ENCODE data around the gene PRKAG2.

PRKAG2 gene

DNA sequence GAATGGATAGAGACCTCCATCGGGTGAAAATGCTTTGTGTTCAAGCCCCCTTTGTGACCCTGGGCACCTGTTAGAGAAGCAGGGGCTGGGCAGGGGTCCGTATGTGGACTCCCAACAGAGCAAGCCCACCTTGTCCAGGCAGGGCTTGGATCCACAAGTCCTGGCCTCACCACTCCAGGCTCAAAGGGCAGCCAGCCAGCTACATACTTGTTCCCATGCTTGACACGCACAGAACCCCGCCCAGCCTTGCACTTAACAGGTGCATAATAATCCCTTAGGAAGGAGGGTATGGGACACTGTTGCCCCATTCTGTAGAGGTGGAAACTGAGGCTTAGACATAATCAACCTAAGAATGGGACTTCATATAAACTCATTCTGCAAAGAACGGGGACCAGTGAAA, 160.6 kb downstream of the PRKAG2 start:
- no peaks in the 10 kb centered on the region for H3K36me3 ChIP-seq (replicated peaks; ENCODE audit: low read depth, low read length)
- H2AFZ ChIP-seq (ENCODE audit: low read depth, low read length), result no peak overlapping the region
- H3K4me3 ChIP-seq (ENCODE audit: low read length), result no peak overlapping the region
- H3K4me1 ChIP-seq (ENCODE audit: low read length), result peaks cover 26% of the 10 kb centered on the region
- TF ChIP-seq, protein P1, sequence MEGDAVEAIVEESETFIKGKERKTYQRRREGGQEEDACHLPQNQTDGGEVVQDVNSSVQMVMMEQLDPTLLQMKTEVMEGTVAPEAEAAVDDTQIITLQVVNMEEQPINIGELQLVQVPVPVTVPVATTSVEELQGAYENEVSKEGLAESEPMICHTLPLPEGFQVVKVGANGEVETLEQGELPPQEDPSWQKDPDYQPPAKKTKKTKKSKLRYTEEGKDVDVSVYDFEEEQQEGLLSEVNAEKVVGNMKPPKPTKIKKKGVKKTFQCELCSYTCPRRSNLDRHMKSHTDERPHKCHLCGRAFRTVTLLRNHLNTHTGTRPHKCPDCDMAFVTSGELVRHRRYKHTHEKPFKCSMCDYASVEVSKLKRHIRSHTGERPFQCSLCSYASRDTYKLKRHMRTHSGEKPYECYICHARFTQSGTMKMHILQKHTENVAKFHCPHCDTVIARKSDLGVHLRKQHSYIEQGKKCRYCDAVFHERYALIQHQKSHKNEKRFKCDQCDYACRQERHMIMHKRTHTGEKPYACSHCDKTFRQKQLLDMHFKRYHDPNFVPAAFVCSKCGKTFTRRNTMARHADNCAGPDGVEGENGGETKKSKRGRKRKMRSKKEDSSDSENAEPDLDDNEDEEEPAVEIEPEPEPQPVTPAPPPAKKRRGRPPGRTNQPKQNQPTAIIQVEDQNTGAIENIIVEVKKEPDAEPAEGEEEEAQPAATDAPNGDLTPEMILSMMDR (IDR thresholded peaks at IDR 0.05; ENCODE audit: low read depth, low read length), result no peak
- TF ChIP-seq EZH2phosphoT487 (IDR thresholded peaks at IDR 0.05; ENCODE audit: low read depth), result no peak
- H3K4me2 ChIP-seq (ENCODE audit: low read length), result no peak overlapping the region; the same call in 1 of the 2 replicates
- H4K20me1 ChIP-seq (ENCODE audit: insufficient read depth, low read length), result no peaks in the 10 kb centered on the region
- no peak overlapping the region for H3K9ac ChIP-seq (ENCODE audit: low read length)
- H3K27me3 ChIP-seq (ENCODE audit: low read depth, low read length), result peaks cover 7% of the 10 kb centered on the region
- no peak overlapping the region for H3K27ac ChIP-seq (ENCODE audit: low read length)
- H3K9me3 ChIP-seq (ENCODE audit: insufficient read depth, low read length), result no peaks in the 10 kb centered on the region
- H3K79me2 ChIP-seq (ENCODE audit: low read length), result no peaks in the 10 kb centered on the region

DNA sequence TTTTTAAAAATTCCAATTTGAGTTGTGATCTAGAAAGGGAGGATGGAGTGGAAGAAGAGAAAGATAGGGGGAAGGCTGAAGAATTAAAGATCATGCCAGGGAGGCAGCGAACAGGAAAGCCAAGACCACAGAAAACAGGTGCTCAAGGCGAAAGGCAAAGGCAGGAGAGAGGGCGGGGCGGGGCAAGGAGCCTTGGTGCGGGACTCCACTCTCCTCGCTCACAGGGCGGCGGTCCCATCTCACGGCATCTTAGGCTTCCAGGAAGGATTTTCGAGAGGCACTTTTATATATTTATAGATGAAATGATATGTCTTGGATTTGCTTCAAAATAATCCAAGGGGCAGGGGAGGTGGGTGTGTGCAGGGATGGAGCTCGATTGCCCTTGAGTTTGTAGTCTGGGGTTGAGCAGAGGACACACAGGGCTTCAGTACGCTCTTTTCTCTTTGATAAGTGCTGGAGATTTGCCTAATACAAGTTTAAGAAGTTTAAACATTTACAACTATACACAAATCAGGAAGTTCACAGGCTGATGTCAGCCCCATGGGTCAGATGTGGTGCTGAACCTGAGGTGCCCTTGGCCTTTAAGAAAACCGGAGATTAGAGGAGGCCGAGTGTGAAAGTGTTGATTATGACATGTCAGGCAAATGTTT, 161.1 kb downstream of the PRKAG2 start:
- Histone ChIP-seq H3K4me3 (ENCODE audit: low read length) (no peak overlapping the region), H3K4me1 (ENCODE audit: low read length) (peaks cover 31% of the 10 kb centered on the region), H3K27ac (ENCODE audit: low read length) (no peak overlapping the region), H3K9me3 (ENCODE audit: insufficient read depth, low read length) (no peaks in the 10 kb centered on the region), H3K4me2 (ENCODE audit: low read length) (peak overlapping the region; percentile 20; the same call in 1 of the 2 replicates), H3K36me3 (replicated peaks; ENCODE audit: low read depth, low read length) (no peaks in the 10 kb centered on the region), H3K79me2 (ENCODE audit: low read length) (no peaks in the 10 kb centered on the region), H3K27me3 (ENCODE audit: low read depth, low read length) (peaks cover 7% of the 10 kb centered on the region), H2AFZ (ENCODE audit: low read depth, low read length) (no peak overlapping the region), H3K9ac (ENCODE audit: low read length) (no peak overlapping the region), H4K20me1 (ENCODE audit: insufficient read depth, low read length) (no peaks in the 10 kb centered on the region)
- no peak for TF ChIP-seq EZH2phosphoT487 (IDR thresholded peaks at IDR 0.05; ENCODE audit: low read depth)

- Histone ChIP-seq H3K9me3 (ENCODE audit: insufficient read depth, low read length) (no peaks in the 10 kb centered on the region), H3K27ac (ENCODE audit: low read length) (no peak overlapping the region), H2AFZ (ENCODE audit: low read depth, low read length) (no peak overlapping the region), H3K79me2 (ENCODE audit: low read length) (no peaks in the 10 kb centered on the region), H3K4me3 (ENCODE audit: low read length) (no peak overlapping the region), H3K27me3 (ENCODE audit: low read depth, low read length) (peaks cover 7% of the 10 kb centered on the region), H3K36me3 (replicated peaks; ENCODE audit: low read depth, low read length) (no peaks in the 10 kb centered on the region), H3K9ac (ENCODE audit: low read length) (no peak overlapping the region), H4K20me1 (ENCODE audit: insufficient read depth, low read length) (no peaks in the 10 kb centered on the region), H3K4me1 (ENCODE audit: low read length) (peaks cover 45% of the 10 kb centered on the region), H3K4me2 (ENCODE audit: low read length) (no peak overlapping the region)
- no peak for TF ChIP-seq EZH2phosphoT487 (IDR thresholded peaks at IDR 0.05; ENCODE audit: low read depth)
- TF ChIP-seq, protein P1 (IDR thresholded peaks at IDR 0.05; ENCODE audit: low read depth, low read length), result no peak
Measured at GRCh38 chr7:151714201-151714600, 162.7 kb downstream of the PRKAG2 start.

GRCh38 chr7:151712810-151713125, 164.1 kb downstream of the PRKAG2 start:
- peaks cover 7% of the 10 kb centered on the region for H3K27me3 ChIP-seq (ENCODE audit: low read depth, low read length)
- no peak for TF ChIP-seq EZH2phosphoT487 (IDR thresholded peaks at IDR 0.05; ENCODE audit: low read depth)
- TF ChIP-seq, protein P1 (IDR thresholded peaks at IDR 0.05; ENCODE audit: low read depth, low read length), result no peak
- H3K36me3 ChIP-seq (replicated peaks; ENCODE audit: low read depth, low read length), result no peaks in the 10 kb centered on the region
- H3K4me1 ChIP-seq (ENCODE audit: low read length), result peaks cover 45% of the 10 kb centered on the region
- peak overlapping the region; percentile 60; the same call in 1 of the 2 replicates for H2AFZ ChIP-seq (ENCODE audit: low read depth, low read length)
- peak overlapping the region; percentile 60 for H3K4me2 ChIP-seq (ENCODE audit: low read length)
- H3K79me2 ChIP-seq (ENCODE audit: low read length), result no peaks in the 10 kb centered on the region
- H4K20me1 ChIP-seq (ENCODE audit: insufficient read depth, low read length), result no peaks in the 10 kb centered on the region
- peak overlapping the region; percentile 41; the same call in 1 of the 2 replicates for H3K4me3 ChIP-seq (ENCODE audit: low read length)
- no peak overlapping the region for H3K9ac ChIP-seq (ENCODE audit: low read length)
- H3K9me3 ChIP-seq (ENCODE audit: insufficient read depth, low read length), result no peaks in the 10 kb centered on the region
- H3K27ac ChIP-seq (ENCODE audit: low read length), result no peak overlapping the region
